ENCODE results near the gene ARRB2.

GRCh38 chr17:4706121-4706520, 4.3 kb upstream of the ARRB2 start:
- TF ChIP-seq CTCF (IDR thresholded peaks at IDR 0.05; ENCODE audit: poor library complexity, severe bottlenecking) (no peak), TAF1 (IDR thresholded peaks at IDR 0.05; ENCODE audit: low read depth) (no peak), EZH2 (IDR thresholded peaks at IDR 0.05; ENCODE audit: borderline replicate concordance, insufficient read depth, low read length, poor library complexity, severe bottlenecking) (no peak)

Measured in neural cell (in vitro differentiated cells).